PC-9 (cell line): ENCODE data around the gene NTM.

Experiments used
- EZH2 ChIP-seq: fragments of 200-600 bp; sonication (generic); IDR thresholded peaks from 2 replicates; pipeline ENCODE4 v1.8.0; 2017; ENCODE audit warnings: antibody characterized with exemption, low read depth
- TF ChIP-seq, protein P1 (sequence below): fragments of 200-600 bp; sonication (generic); conservative IDR thresholded peaks from 2 replicates; pipeline ENCODE4 v1.6.1; 2017; ENCODE audit warnings: mixed run types, antibody characterized with exemption, mild to moderate bottlenecking, moderate library complexity

DNA sequence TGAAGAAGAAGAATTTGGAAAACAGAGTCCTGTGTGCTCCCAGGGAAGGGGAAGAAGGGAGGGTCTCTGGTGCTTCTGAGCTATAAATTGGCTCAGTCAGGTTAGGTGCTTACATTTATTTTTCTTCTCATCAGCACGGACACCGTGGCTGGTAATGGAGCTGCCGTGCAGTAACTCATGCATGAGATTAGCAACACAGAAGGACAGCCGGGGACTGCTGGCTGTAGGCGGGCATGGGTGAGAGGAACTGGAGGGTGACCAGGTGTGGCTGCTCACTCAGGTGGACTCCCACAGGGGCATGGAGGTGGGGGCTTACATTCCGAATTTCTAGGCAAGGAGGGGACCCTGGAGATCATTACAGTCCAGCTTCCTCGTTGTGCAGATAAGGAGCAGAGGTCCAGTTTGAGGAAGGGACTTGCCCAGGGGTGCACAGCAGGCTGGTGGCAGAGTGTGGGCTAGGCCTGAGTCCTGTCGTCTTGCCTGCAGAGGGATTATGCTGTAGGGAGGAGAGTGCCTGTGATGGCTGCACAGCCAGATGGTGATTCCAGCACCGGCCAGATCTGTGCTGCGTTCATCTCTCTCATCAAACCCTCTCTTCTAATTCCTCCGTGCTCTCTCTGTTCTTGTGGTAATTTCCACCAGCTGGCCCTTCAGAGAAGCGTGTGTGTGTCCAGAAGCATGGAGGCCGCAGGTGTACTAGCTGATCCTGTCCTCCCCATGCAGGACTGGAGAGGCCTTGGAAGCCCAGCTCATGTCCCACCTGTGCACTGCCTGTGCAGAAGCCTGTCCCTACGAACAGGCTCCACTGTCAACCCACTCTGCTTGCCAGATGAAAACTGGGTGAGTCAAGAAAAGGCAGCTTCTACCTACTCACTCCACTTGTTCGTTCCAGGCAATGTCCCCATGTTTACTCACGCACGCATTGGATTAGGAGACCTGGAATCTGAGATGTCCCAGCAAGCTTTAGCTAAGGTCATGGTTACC lies 78.9 kb downstream of the NTM start:
- TF ChIP-seq, protein P1, sequence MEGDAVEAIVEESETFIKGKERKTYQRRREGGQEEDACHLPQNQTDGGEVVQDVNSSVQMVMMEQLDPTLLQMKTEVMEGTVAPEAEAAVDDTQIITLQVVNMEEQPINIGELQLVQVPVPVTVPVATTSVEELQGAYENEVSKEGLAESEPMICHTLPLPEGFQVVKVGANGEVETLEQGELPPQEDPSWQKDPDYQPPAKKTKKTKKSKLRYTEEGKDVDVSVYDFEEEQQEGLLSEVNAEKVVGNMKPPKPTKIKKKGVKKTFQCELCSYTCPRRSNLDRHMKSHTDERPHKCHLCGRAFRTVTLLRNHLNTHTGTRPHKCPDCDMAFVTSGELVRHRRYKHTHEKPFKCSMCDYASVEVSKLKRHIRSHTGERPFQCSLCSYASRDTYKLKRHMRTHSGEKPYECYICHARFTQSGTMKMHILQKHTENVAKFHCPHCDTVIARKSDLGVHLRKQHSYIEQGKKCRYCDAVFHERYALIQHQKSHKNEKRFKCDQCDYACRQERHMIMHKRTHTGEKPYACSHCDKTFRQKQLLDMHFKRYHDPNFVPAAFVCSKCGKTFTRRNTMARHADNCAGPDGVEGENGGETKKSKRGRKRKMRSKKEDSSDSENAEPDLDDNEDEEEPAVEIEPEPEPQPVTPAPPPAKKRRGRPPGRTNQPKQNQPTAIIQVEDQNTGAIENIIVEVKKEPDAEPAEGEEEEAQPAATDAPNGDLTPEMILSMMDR = no peak
- no peak for TF ChIP-seq EZH2
